Activated CD4-positive, alpha-beta T cell treated with anti-CD3 and anti-CD28 coated beads for 36 hours (primary cell): ENCODE data around the gene CCDC149. TPM values are rescaled to one million over a fixed set of nuclear protein-coding genes. Genes with fewer than 3 reads are reported as not detected.

Source experiments
- ATAC-seq: fragments of 200-7000 bp; cut with Tn5 transposase; one replicate; pipeline ENCODE4 v1.10.0; 2021; ENCODE audit warnings: mild to moderate bottlenecking, moderate library complexity
- CTCF ChIA-PET: fragments of 350-600 bp; sonication (Branson Sonifier 250); formaldehyde crosslinking; loops from one replicate; lab custom pipeline; 2021; ENCODE audit warnings: antibody characterized with exemption; lab: Charles Lee
- POLR2A ChIA-PET: fragments of 350-600 bp; sonication (Branson Sonifier 250); formaldehyde crosslinking; loops from one replicate; lab custom pipeline; 2021; ENCODE audit warnings: antibody characterized with exemption, inconsistent platforms; lab: Charles Lee
- DNase-seq: peaks from one replicate; pipeline ENCODE4 v3.0.0-alpha.2; 2020
- H3K27ac Mint-ChIP-seq: one replicate; pipeline ENCODE4 v1.8.0; 2021; ENCODE audit warnings: mixed read lengths
- H3K27me3 Mint-ChIP-seq: one replicate; pipeline ENCODE4 v1.8.0; 2021; ENCODE audit warnings: mixed read lengths
- H3K36me3 Mint-ChIP-seq: one replicate; pipeline ENCODE4 v1.8.0; 2021; ENCODE audit warnings: low read depth, mixed read lengths
- H3K4me1 Mint-ChIP-seq: one replicate; pipeline ENCODE4 v1.8.0; 2021; ENCODE audit warnings: mixed read lengths
- H3K4me3 Mint-ChIP-seq: one replicate; pipeline ENCODE4 v1.8.0; 2021; ENCODE audit warnings: mild to moderate bottlenecking, moderate library complexity, mixed read lengths
- H3K9me3 Mint-ChIP-seq: one replicate; pipeline ENCODE4 v1.8.0; 2021; ENCODE audit warnings: low read depth, mixed read lengths
- intact Hi-C, 2 experiments: fragments of 100-400 bp; cut with DNase I in 1 of 2; cut with micrococcal nuclease in 1 of 2; formaldehyde crosslinking; loops; one replicate each; pipeline versions ENCODE4 v1.14.2 to v1.15.1; 2022 to 2024; cut with DNase I, micrococcal nuclease
- total RNA-seq, 2 experiments: library from RNA; stranded (reverse); gene quantifications; one replicate each; pipeline ENCODE4 v1.2.3, GENCODE V29; 2021

Gene CCDC149
- under 1 TPM; 0.14 to 0.16 TPM for total RNA-seq

GRCh38 chr4:24912252-24913118, at the start of gene CCDC149:
TSS of gene CCDC149 (minus strand) at chr4:24913042. CDS start at chr4:24912864, 178 bp downstream.
- Mint-ChIP-seq H3K4me3 (no peak within 1 kb of the TSS), H3K36me3 (no peaks in the 10 kb centered on the region), H3K27me3 (peaks cover 34% of the 10 kb centered on the region), H3K27ac (no peak within 1 kb of the TSS), H3K4me1 (peaks cover 2% of the 10 kb centered on the region), H3K9me3 (peaks cover 6% of the 10 kb centered on the region)
- ChIA-PET POLR2A (no interaction called here), CTCF (no interaction called here)
- intact Hi-C loops, result no loop called here
- DNase-seq (peak; percentile 29), ATAC-seq (peak; percentile 65)

- ATAC-seq (no peak), DNase-seq (no peak)
- H3K4me1 Mint-ChIP-seq, result no peaks in the 10 kb centered on the region
- ChIA-PET POLR2A (no interaction called here), CTCF (interaction anchor here (1.7 kb wide), 1 partner anchor 23 kb away, joined by 5 read pairs; no protein-coding TSS in a partner anchor)
- no peak overlapping the region for H3K27ac Mint-ChIP-seq
- peaks cover 4% of the 10 kb centered on the region for H3K27me3 Mint-ChIP-seq
- no peak overlapping the region for H3K4me3 Mint-ChIP-seq
- H3K9me3 Mint-ChIP-seq, result peaks cover 5% of the 10 kb centered on the region
- H3K36me3 Mint-ChIP-seq, result no peaks in the 10 kb centered on the region
- intact Hi-C loops, result no loop called here
Observed at GRCh38 chr4:24957886-24958285, 45.0 kb upstream of the CCDC149 start.

- ATAC-seq (no peak), DNase-seq (no peak)
- peaks cover 6% of the 10 kb centered on the region for H3K27me3 Mint-ChIP-seq
- ChIA-PET CTCF (interaction anchor here (1.0 kb wide), 1 partner anchor 21 kb away, joined by 3 read pairs; no protein-coding TSS in a partner anchor), POLR2A (no interaction called here)
- intact Hi-C loops, result no loop called here
- H3K4me3 Mint-ChIP-seq, result no peak overlapping the region
- no peak overlapping the region for H3K27ac Mint-ChIP-seq
- no peaks in the 10 kb centered on the region for H3K4me1 Mint-ChIP-seq
- peaks cover 5% of the 10 kb centered on the region for H3K9me3 Mint-ChIP-seq
- no peaks in the 10 kb centered on the region for H3K36me3 Mint-ChIP-seq
Observed at GRCh38 chr4:24956763-24957162, 43.9 kb upstream of the CCDC149 start.

GRCh38 chr4:24956091-24956490, 43.2 kb upstream of the CCDC149 start:
- intact Hi-C loops, result no loop called here
- Mint-ChIP-seq H3K36me3 (no peaks in the 10 kb centered on the region), H3K4me1 (no peaks in the 10 kb centered on the region), H3K27ac (no peak overlapping the region), H3K27me3 (peaks cover 6% of the 10 kb centered on the region), H3K4me3 (no peak overlapping the region), H3K9me3 (peaks cover 5% of the 10 kb centered on the region)
- ATAC-seq (no peak), DNase-seq (no peak)
- ChIA-PET POLR2A (no interaction called here), CTCF (interaction anchor here (1.0 kb wide), 1 partner anchor 22 kb away, joined by 3 read pairs; no protein-coding TSS in a partner anchor)

GRCh38 chr4:24952667-24953066, 39.8 kb upstream of the CCDC149 start:
- ATAC-seq (no peak), DNase-seq (no peak)
- CTCF ChIA-PET, result no interaction called here
- Mint-ChIP-seq H3K27me3 (peaks cover 2% of the 10 kb centered on the region), H3K4me1 (no peaks in the 10 kb centered on the region), H3K27ac (no peak overlapping the region), H3K9me3 (peaks cover 7% of the 10 kb centered on the region), H3K4me3 (no peak overlapping the region), H3K36me3 (no peaks in the 10 kb centered on the region)
- intact Hi-C loops, result no loop called here
- POLR2A ChIA-PET, result no interaction called here

GRCh38 chr4:24949970-24950369, 37.1 kb upstream of the CCDC149 start:
- CTCF ChIA-PET, result no interaction called here

GRCh38 chr4:24937917-24938281, 25.1 kb upstream of the CCDC149 start:
- ChIA-PET CTCF (no interaction called here), POLR2A (no interaction called here)
- peaks cover 9% of the 10 kb centered on the region for H3K27me3 Mint-ChIP-seq
- H3K4me1 Mint-ChIP-seq, result no peaks in the 10 kb centered on the region
- no peak overlapping the region for H3K4me3 Mint-ChIP-seq
- no peak overlapping the region for H3K27ac Mint-ChIP-seq
- no peaks in the 10 kb centered on the region for H3K36me3 Mint-ChIP-seq
- no peak for ATAC-seq
- no peak for DNase-seq
- intact Hi-C loops, result no loop called here
- peaks cover 21% of the 10 kb centered on the region for H3K9me3 Mint-ChIP-seq

More at GRCh38 chr4:24949970-24950369, 37.1 kb upstream of the CCDC149 start:
- H3K9me3 Mint-ChIP-seq, result peaks cover 9% of the 10 kb centered on the region
- no peak overlapping the region for H3K27ac Mint-ChIP-seq
- intact Hi-C loops, result no loop called here
- H3K4me3 Mint-ChIP-seq, result no peak overlapping the region
- POLR2A ChIA-PET, result no interaction called here
- no peaks in the 10 kb centered on the region for H3K36me3 Mint-ChIP-seq
- ATAC-seq, result no peak
- peaks cover 2% of the 10 kb centered on the region for H3K27me3 Mint-ChIP-seq
- no peaks in the 10 kb centered on the region for H3K4me1 Mint-ChIP-seq
- no peak for DNase-seq

GRCh38 chr4:24937176-24937916, 24.5 kb upstream of the CCDC149 start:
- no peak for DNase-seq
- no peak overlapping the region for H3K27ac Mint-ChIP-seq
- H3K4me1 Mint-ChIP-seq, result no peaks in the 10 kb centered on the region
- intact Hi-C loops, result no loop called here
- ATAC-seq, result no peak
- peaks cover 21% of the 10 kb centered on the region for H3K9me3 Mint-ChIP-seq
- peaks cover 12% of the 10 kb centered on the region for H3K27me3 Mint-ChIP-seq
- CTCF ChIA-PET, result no interaction called here
- no peak overlapping the region for H3K4me3 Mint-ChIP-seq
- H3K36me3 Mint-ChIP-seq, result no peaks in the 10 kb centered on the region
- POLR2A ChIA-PET, result no interaction called here

GRCh38 chr4:24935856-24936255, 23.0 kb upstream of the CCDC149 start:
- ChIA-PET POLR2A (no interaction called here), CTCF (no interaction called here)
- peaks cover 19% of the 10 kb centered on the region for H3K9me3 Mint-ChIP-seq
- no peak overlapping the region for H3K4me3 Mint-ChIP-seq
- ATAC-seq, result no peak
- H3K36me3 Mint-ChIP-seq, result no peaks in the 10 kb centered on the region
- H3K27me3 Mint-ChIP-seq, result peaks cover 12% of the 10 kb centered on the region
- intact Hi-C loops, result no loop called here
- no peak for DNase-seq
- H3K27ac Mint-ChIP-seq, result no peak overlapping the region
- H3K4me1 Mint-ChIP-seq, result no peaks in the 10 kb centered on the region

- POLR2A ChIA-PET, result no interaction called here
- intact Hi-C loops, result no loop called here
- H3K27me3 Mint-ChIP-seq, result peaks cover 13% of the 10 kb centered on the region
Observed at GRCh38 chr4:24934311-24934710, 21.5 kb upstream of the CCDC149 start.

GRCh38 chr4:24933684-24934275, 20.9 kb upstream of the CCDC149 start:
- no peaks in the 10 kb centered on the region for H3K4me1 Mint-ChIP-seq
- ChIA-PET CTCF (no interaction called here), POLR2A (no interaction called here)
- H3K9me3 Mint-ChIP-seq, result peaks cover 13% of the 10 kb centered on the region
- H3K4me3 Mint-ChIP-seq, result no peak overlapping the region
- no peak overlapping the region for H3K27ac Mint-ChIP-seq
- ATAC-seq (no peak), DNase-seq (no peak)
- intact Hi-C loops, result no loop called here
- H3K36me3 Mint-ChIP-seq, result no peaks in the 10 kb centered on the region
- peaks cover 13% of the 10 kb centered on the region for H3K27me3 Mint-ChIP-seq

More at GRCh38 chr4:24934311-24934710, 21.5 kb upstream of the CCDC149 start:
- Mint-ChIP-seq H3K27ac (no peak overlapping the region), H3K36me3 (no peaks in the 10 kb centered on the region), H3K4me1 (no peaks in the 10 kb centered on the region), H3K4me3 (no peak overlapping the region), H3K9me3 (peaks cover 15% of the 10 kb centered on the region)
- no peak for DNase-seq
- no peak for ATAC-seq
- CTCF ChIA-PET, result no interaction called here
